HG02571 (cell line): ENCODE measurements around the gene PRKCZ.

Source experiments
- ATAC-seq: cut with Tn5 transposase; IDR thresholded peaks from one replicate; pipeline ENCODE4 v1.9.1; 2021; ENCODE audit warnings: mild to moderate bottlenecking, moderate library complexity; ENCODE audit not compliant: unreplicated experiment

The PRKCZ gene

DNA sequence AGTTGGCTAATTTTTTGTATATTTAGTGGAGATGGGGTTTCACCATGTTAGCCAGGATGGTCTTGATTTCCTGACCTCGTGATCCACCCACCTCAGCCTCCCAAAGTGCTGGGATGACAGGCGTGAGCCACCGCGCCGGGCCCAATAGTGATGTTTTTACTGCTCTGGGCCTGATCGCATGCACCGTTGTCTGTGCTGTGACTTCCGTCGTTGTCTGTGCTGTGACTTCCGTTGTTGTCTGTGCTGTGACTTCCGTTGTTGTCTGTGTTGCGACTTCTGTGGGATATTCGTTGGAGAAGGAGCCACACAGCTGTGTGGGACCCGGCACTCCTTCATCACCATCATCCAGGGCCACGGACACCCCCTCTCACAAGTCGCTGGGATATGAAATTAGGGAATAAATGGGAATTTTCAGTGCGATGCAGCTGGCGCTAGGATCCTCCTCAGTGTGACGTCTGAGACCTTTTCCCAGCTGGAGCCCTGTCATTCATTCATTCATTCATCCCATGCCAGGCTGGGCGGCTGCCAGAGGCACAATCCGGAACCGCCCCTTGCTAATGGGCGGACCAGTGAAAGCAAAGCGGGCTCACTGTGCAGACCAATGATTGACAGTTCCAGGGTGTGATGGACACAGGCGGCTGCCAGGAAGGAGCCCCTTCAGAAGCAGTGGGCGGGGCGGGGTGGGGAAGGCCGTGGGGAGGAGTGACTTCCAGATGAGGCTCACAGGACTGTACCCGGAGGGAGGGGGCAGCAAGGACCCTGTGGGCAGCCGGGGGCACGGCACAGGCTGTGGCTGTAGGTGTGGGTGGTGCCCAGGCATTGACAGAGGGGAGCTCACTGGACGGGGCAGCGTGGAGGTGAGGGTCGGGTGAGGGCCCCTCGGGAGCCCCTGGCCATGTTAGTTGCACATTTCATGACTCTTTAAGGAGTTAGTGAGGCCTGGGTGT is 48.9 kb downstream of the PRKCZ start:
- no peak for ATAC-seq

DNA sequence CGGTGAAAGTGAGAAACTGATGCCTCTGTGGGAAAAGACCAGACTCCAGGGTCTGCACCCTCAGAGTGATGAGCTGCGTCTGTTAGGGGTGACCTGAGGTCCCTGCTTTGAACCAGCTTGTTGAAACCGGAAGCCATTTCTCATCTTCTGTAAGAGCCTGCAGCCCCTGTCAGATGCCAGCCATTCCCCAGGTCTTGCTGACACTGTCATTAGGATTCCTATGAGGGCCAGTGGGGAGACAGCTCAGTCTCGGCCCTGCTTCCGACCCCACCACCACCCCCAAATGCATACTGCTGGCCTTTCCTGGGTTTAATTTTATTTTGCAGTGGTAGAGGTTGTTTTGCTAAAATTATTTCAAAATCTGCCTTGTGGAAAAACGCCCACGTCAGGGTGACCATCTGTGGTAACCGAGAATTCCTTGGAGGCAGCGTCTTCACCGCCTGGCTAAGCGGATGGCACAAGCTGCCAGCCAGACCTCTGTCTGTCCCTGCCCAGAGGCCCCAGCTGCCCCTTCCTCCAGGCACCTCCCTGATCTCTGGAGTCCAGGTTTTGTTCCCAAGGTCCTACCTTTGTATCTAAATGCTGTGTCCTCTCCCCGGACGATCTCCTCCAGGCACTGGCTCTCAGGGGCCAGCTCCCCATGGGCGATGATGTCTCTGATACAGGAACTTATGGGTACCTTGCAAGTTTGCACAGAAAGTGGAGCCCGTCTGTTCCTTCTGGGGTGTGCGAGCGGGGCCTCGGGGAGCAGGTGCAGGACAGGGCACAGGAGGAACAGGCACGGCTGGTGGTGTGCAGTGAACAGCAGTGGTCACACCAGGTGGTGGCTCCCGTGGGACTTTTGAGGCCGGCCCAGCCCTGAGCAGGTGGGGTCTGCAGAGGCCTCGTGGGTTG is 49.9 kb downstream of the PRKCZ start:
- ATAC-seq: no peak

DNA sequence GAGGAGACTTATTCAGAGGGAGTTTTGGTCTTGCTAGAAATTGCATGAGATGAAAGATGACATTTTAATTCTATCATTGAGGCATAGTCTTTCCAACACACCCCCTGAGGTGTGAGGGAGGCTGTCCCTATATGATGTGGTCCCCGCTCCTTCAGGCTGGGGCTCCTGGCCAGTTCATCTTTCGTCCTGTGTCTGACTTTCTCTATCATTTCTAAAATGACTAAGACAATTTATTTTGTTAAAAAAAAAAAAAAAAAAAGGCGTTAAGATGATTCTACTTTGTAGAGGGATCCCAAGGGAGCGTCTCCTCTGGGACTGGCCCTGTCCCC is 50.5 kb downstream of the PRKCZ start:
- ATAC-seq: no peak

DNA sequence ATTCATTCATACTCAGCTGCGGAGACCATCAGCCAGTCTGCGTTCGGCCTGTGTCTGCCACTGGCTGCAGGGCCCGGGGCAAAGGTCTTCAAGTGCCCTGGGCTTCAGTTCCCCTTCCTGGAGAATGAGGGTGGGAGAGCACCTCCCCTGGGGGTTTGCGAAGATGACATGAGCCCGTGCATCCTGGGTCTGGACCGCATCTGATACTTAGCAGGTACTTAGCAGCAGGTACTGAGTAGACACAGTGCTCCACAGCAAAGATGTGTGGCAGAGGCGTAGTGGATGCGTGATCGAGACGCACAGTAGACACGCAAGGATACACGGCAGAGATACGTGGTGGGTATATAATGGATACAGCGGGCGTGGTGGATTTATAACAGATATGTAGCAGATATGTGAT is 51.3 kb downstream of the PRKCZ start:
- ATAC-seq: no peak

DNA sequence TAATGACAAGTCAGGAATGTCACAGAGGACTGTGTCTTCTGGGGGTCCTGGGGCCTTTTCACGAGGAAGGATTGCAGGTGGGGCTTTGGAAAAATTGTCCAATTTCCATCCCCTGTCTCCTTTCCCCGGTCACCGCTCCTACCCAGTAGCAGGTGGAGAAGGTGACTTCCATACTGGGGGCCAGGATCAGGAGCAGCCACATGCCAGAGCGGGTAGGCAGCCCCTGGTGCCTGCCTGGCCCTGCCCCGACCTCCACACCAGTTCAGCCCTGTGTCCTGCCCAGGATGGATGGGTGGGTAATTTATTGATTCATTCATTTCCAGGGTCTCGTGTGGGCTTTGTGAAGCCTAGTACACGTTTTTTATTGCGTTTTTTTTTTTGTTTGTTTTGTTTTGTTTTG is 51.7 kb downstream of the PRKCZ start:
- ATAC-seq: no peak

DNA sequence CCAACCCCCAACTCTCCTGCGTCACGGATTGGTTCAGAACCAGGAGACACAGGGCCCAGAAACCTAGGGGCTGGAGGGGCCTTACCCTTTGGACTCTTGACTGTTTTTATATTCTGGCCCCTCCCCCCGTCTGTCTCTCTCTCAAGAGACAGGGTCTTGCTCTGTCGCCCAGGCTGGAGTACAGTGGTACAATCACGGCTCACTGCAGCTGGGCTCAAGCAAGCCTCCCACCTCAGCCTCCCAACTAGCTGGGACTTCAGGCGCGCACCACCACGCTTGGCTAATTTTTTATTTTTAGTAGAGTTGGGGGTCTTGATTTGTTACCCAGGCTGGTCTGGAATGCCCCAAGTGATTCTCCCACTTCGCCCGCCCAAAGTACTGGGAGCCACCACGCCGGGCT is 52.5 kb downstream of the PRKCZ start:
- ATAC-seq: no peak

DNA sequence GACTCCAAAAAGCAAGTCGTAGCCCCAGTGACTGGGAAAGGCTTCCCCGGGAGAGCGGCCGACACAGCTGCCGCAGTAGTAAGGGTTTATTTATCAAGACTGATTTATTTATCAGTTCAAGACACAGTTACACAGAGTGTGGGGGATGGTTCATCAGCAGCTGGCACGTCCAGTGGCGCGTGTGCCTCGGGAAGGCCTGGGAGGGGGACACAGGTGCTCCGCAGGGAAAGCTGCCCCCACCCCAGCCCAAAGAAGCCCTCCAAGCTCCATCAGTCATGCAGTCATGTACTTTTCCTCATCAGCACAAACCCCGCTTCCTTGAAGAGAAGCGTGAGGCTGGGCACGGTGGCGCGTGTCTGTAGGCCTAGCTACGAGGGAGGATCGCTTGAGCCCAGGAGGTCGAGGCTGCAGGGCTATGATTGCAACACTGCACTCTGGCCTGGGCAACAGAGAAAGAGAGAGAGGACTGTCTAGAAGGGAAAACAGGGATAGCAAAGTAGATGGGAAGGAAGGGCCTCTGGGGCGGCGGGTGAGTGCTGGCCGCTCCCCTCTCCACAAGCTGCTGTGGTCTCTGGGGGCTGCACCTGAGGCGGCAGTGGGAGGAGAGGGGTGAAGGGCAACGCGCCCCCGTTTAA is 53.2 kb downstream of the PRKCZ start:
- no peak for ATAC-seq

DNA sequence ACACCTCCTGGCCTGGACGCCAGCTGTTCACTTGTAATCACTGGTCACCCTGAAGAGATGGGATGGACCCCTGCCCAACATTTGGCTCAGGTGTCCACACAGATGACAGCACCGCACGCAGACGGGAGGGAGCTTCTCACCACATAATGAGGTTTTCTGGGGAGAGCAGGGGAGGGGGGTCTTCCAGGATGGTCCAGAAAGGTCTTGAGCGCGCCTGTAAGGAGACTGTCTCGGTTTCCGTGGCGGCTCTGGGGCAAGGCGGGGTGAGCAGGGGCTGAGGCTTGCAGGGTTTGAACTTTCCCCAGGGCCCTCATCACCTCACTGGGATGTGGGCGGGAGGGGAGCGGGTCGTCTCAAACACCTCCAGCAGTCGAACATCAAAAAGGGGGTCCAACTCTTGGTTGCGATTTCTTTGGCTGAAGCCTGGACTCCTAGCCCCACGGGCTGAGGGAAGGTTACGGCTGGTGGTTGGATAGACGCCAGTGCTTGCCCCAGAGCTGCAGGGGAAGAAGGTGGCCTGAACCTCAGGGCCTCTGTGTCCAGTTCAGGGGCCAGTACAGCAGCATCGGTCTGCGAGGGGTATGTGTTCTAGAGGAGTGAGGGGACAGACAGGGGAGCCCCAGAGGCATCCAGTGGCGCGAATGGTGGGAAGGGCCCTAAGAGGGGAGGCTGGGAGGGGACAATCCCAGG is 53.8 kb downstream of the PRKCZ start:
- no peak for ATAC-seq

DNA sequence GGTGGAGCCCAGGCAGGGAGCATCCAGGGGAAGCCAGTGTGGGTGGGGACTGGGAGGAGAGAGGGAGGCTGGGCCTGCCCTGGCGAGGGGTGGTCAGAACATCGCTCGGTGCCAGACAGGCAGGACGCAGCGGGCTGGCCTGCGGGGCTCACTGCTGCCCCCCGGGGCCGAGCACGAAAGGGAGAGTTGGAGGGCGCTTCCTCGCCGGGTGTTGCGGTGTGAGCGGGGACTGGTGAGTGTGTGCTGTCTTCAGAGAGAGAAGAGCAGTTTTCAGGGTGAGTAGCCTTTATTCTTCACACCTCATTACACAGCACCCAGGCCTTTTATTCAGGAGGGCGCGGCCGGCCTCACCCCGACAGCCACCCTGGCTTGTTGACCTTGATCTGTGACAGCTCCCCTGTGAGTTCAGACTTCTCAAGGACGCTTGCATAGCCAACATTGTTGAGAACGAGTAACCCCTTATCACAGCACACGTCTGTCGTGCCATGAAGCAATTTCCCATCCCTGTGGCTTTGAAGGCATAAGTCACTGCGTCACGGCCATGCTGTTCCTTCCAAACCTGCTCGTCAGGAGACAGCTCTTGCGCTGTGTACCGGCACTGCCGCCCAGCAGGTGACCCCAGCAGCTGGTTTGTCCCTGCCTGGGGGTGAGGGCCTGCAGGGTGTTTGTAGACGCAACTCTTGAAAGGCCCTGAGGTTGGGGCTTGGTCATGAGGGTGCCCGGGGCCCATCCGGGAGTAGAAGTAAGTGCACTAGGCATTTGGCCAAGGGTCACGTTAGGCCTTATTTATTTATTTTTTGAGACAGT is 54.6 kb downstream of the PRKCZ start:
- no peak for ATAC-seq

DNA sequence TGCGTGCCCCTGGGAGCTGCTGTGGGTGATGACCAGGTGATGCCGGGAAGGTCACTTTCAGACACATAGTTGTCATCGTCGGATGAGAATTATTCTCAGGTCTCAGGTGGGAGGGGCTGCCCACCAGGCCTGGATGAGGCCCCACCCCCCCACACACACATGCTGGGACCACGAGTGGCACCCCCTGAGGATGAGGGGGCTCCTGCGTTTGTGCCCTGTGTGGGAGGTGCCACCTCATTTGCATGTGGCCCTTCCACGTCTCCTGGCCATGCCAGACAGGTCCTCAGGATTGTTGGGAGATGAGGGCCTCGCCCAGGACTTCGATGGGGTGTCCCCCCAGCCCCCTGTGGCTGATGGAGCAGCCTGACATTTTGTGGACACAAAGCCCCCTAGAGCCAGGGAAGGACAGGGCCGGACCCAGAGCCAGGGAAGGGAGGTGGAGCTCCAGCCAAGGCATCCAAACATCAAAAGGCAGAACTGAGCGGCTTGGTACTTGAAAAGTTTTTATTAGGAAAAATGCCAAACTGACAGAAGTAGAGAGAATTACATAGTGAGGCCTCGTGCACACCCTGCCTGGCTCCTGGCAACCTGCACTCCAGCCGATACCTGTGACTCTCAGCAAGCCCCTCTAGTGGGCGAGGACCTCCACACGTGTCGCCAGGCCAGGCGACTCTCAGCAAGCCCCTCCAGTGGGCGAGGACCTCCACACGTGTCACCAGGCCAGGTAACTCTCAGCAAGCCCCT is 55.7 kb downstream of the PRKCZ start:
- no peak for ATAC-seq

DNA sequence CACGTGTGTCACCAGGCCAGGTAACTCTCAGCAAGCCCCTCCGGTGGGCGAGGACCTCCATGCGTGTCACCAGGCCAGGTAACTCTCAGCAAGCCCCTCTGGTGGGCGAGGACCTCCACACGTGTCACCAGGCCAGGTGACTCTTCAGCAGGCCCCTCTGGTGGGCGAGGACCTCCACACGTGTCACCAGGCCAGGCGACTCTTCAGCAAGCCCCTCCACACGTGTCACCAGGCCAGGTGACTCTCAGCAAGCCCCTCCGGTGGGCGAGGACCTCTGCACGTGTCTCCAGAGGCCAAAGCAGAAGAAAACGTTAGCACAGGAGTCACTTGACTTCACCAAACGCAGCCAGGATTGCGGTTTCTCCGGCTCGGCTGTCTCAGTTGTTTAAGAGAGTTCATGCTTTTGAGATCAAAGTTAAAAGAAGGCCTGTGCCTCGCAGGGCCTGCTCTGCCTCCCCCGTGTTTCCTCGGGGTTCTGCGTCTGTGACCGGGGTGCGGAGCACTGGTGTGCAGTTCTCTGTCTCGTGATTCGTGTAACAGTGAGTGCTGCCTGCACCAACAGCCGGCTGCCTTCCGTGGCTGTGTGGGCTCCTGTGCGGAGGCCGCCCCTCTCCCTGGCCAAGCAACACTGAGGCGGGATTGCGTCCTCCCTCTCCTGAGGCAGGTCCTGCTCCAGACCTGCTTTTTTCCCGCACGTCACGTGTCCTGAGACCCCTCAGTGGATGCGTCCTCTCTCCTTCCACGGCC is 56.6 kb downstream of the PRKCZ start:
- no peak for ATAC-seq

DNA sequence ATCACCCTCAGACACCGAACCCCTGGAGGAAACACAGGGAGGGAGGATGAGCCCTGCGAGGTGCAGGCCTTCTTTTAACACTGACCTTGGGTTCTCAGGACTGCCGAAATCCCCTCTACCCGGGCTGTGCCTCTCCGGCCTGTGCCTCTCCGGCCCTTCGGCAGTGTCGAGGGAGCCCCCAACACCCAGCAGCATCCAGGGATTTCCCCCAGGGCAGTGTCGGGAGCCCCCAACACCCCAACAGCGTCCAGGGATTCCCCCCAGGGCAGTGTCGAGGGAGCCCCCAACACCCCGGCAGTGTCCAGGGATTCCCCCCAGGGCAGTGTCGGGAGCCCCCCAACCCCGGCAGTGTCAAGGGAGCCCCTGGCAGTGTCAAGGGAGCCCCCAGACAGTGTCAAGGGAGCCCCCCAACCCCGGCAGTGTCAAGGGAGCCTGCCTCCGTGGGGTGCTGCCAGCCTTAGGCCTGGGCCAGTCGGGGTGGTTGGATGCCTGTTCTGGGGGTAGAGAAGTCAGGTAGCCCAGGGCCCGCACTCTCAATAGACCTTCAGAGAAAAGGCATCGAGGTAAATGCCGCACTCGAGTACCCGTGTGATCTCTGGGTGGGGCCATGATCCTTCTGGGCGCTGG is 57.5 kb downstream of the PRKCZ start:
- no peak for ATAC-seq

DNA sequence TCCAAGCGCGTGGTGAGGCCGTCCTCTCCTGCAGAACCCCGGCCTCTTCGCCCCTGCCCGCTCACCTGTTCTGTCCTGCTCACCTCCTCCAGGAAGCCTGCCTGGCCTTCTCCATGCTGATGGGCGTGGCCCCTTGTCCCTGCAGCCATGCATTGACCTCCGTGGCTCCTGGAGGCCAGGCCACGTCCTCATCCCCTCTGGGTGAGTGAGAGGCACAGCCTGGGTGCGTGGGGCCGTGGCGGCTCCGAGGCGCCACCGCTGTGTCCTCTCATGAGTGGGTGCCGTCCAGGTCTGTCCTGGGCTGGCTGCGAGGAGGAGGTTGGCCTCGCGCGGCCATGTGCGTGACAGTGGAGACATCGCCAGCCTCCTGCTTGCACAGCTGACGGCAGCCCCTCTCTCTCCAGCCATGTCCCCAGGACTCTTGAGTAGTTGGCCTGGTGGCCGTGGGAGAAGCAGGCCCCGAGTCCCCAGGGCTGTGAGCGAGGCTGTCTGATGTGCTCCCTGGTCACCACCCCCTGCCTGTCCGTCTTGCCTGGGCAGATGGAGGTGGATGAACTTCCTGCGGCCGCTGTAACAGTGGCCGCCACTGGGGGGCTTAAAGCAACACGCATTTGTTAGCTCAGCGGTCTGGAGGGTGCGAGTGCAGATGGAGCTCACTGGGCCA is 58.1 kb downstream of the PRKCZ start:
- no peak for ATAC-seq

DNA sequence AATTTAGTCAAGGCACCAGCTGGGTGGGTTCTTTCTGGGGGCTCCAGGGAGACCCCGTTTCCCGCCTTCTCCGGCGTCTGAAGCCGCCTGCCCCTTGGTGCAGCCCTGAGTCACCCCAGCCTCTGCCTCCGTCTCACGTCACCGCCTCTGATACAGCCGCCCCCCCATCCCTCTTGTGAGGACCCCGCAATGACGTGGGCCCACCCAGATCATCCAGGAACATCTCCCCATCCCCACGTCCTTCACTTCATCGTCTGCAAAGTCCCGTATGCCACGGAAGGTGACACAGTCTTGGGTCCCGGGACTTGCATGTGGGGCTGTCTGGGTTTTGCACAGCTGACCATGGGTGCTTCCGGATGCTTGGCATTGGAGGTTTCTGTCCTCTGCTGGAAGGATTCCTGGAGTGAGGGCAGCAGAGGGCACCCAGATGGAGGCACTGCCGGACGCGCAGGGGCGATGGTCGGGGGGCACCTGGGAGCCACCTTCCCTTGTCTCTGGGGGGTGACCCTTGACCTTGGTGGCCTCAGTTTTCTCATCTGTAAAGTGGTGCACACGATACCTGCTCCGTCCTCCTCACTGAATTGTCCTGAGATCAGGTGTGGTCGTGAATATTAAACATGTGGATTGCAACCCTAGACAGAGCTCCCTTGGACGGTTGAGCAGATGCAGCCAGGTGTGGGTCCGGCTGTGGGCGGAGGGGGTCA is 58.8 kb downstream of the PRKCZ start:
- no peak for ATAC-seq

DNA sequence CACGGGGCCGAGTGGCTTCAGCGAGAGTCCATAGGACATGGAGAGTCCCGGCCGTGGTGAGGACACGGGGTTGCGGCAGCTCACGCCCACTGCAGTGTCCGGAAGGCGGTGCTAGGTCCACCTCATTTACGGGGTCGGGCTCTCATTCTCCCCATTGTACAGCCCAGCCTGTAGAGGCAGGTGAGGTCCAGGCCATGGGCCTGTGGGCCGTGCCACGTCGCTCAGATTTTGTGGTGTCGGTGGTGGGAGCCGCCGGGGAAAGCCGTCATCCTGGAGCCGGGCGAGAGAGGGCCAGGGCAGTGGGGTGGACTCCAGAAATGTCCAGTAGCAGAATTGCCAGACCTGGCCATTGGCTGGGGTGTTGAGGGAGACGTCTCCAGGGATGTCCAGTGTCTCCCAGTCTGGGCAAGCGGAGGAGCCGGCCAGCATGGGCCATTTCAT is 59.4 kb downstream of the PRKCZ start:
- ATAC-seq: no peak

DNA sequence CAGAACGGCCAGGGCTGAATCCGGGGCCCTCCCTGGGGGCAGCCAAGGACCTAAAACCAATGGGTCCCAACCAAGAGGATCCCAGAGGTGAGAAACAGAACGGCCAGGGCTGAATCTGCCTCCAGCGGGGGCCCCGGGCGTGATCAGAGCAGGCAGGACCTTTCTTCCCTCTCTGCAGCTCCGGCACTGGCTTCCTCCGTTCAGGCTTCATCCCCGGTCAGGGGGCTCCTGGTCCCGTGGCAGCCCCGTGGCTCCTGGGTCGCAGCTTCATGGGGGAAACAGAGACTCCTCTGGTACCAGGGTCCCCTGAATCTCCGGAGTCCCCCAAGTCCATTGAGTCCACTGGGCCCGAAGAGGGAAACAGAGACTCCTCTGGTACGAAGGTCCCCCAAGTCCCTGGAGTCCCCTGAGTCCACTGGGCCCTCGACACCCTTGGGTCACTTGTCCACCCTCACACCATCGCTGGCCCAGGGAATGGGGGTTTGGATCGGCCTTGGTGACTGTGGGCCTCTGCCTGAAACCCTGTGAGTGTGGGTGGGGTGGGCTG is 60.1 kb downstream of the PRKCZ start:
- no peak for ATAC-seq
